ENCODE results near the gene FAM81A.
"Not testable (repeated sequence)": the region's sequence is repeated elsewhere in the genome, so short reads cannot be mapped to it uniquely, and the experiment has no call there.

The FAM81A gene

DNA sequence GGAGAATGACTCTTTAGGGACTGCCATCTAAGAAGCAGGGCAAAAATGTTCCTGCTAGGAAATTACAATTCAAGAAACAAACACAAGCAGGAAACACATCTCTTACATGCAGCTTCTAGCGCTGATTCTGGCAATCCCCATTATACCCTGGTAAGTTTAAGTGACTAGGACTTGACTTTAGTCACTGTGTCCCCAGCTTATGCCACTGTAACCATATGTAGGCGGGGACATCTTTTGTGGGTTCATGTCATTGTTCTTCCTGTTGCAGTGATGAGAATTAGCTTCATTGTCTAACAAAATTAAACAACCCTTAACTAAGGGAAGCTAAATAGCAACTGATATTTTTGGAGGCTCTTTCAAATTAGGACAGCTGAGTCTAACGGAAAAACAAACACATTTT, 17.9 kb upstream of the FAM81A start:
- CTCF ChIA-PET = interaction anchor here (1.0 kb wide), 1 partner anchor 25 kb away, joined by 4 read pairs; no protein-coding TSS in a partner anchor
- DNase-seq (ENCODE audit: low read depth, low spot score) = no peak
- TF ChIP-seq, protein P1, sequence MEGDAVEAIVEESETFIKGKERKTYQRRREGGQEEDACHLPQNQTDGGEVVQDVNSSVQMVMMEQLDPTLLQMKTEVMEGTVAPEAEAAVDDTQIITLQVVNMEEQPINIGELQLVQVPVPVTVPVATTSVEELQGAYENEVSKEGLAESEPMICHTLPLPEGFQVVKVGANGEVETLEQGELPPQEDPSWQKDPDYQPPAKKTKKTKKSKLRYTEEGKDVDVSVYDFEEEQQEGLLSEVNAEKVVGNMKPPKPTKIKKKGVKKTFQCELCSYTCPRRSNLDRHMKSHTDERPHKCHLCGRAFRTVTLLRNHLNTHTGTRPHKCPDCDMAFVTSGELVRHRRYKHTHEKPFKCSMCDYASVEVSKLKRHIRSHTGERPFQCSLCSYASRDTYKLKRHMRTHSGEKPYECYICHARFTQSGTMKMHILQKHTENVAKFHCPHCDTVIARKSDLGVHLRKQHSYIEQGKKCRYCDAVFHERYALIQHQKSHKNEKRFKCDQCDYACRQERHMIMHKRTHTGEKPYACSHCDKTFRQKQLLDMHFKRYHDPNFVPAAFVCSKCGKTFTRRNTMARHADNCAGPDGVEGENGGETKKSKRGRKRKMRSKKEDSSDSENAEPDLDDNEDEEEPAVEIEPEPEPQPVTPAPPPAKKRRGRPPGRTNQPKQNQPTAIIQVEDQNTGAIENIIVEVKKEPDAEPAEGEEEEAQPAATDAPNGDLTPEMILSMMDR (IDR thresholded peaks at IDR 0.05; ENCODE audit: insufficient read depth, low read length, missing control alignments) = no peak
- H3K4me3 ChIP-seq (ENCODE audit: low read depth, low read length) = no peak overlapping the region
- POLR2A ChIA-PET = no interaction called here

DNA sequence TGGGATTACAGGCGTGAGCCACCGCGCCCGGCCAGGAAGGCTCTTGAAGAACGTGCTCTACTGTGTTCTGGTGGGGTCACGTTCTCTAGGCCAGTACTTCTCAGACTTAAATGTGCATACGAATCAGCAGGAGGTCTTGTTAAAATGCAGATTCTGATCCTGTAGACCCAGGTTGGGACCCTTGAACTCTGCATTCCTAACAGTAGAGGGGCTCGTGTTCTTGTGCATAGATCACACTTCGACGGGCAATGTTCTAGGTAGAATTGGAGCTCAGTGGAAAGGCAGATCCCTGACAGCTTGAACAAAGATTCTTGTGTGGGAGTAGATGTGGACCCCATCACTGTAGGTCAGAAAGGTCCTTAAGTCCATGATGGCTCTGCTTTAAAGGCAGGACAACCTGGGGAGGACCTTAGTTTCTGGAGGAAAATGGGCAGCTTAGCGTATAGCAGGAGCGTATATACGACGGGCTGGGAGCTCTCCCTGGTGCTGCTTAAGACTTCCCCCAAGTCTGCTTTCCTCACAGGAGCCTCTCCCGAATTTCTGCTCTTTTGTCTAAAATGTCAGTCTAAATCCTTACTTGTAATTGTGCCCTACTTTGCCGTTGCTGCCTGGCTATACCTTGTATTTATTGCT, 16.9 kb upstream of the FAM81A start:
- TF ChIP-seq, protein P1 (IDR thresholded peaks at IDR 0.05; ENCODE audit: insufficient read depth, low read length, missing control alignments) = no peak
- H3K4me3 ChIP-seq (ENCODE audit: low read depth, low read length) = no peak overlapping the region
- ChIA-PET POLR2A (no interaction called here), CTCF (interaction anchor here (0.9 to 1.3 kb wide), 4 partner anchors 9 to 174 kb away, joined by 3 to 7 read pairs (median 3); no protein-coding TSS in a partner anchor)
- no peak for DNase-seq (ENCODE audit: low read depth, low spot score)

GRCh38 chr15:59424616-59425015, 13.4 kb upstream of the FAM81A start:
- DNase-seq (ENCODE audit: low read depth, low spot score) = no peak
- TF ChIP-seq, protein P1 (IDR thresholded peaks at IDR 0.05; ENCODE audit: insufficient read depth, low read length, missing control alignments) = no peak
- ChIA-PET POLR2A (no interaction called here), CTCF (no interaction called here)
- no peak overlapping the region for H3K4me3 ChIP-seq (ENCODE audit: low read depth, low read length)

DNA sequence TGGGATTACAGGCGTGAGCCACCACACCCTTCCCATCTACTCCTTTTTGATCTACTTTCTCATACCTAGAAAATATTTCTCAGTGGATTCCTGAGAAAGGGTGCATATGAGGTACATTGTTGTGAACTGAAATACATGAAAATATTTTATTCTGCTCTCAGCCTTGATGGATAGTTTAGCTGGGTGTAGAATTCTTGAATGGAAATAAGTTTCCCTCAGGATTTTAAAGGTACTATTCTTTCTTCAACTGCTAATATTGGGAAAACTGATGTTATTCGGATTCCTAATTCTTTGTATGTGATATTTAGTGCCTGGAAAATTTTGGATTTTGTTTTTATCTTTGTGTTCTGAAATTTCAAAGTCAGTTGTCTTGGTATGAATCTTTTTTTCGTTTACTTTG, 9.1 kb upstream of the FAM81A start:
- POLR2A ChIA-PET = interaction anchor here (0.6 kb wide), 1 partner anchor 103 kb away, joined by 5 read pairs; no protein-coding TSS in a partner anchor
- DNase-seq (ENCODE audit: low read depth, low spot score); CTCF ChIA-PET; H3K4me3 ChIP-seq (ENCODE audit: low read depth, low read length): not testable (repeated sequence)

- no peak overlapping the region for H3K4me3 ChIP-seq (ENCODE audit: low read depth, low read length)
- ChIA-PET POLR2A (no interaction called here), CTCF (no interaction called here)
- TF ChIP-seq, protein P1 (IDR thresholded peaks at IDR 0.05; ENCODE audit: insufficient read depth, low read length, missing control alignments) = no peak
- DNase-seq (ENCODE audit: low read depth, low spot score) = no peak
These were observed 5.6 kb upstream of the FAM81A start for GRCh38 chr15:59432389-59432788.

- POLR2A ChIA-PET = no interaction called here
- TF ChIP-seq, protein P1 (IDR thresholded peaks at IDR 0.05; ENCODE audit: insufficient read depth, low read length, missing control alignments) = no peak
- no peak overlapping the region for H3K4me3 ChIP-seq (ENCODE audit: low read depth, low read length)
- CTCF ChIA-PET = no interaction called here
- DNase-seq (ENCODE audit: low read depth, low spot score) = no peak
These were observed 3.5 kb upstream of the FAM81A start for GRCh38 chr15:59434481-59434880.

DNA sequence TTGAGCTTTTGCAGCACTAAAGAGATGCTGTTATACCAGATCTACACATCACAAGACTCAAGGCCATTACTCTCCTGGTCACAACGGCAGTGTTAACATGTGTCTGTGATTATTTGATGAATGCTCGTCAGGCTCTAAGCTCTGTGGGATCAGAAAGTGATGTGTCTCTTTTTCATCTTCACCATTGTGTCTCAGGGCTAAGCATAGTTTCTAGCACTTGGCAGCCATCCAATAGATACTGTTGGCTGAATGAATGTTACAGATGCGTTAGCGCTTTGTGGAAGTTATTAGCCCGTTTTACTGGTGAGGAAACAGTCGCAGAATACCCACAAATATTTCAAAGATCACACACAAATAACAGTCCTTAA, 1.2 kb upstream of the FAM81A start:
- ChIA-PET POLR2A (no interaction called here), CTCF (no interaction called here)

More for the DNA sequence above, 1.2 kb upstream of the FAM81A start:
- H3K4me3 ChIP-seq (ENCODE audit: low read depth, low read length) = no peak overlapping the region
- DNase-seq (ENCODE audit: low read depth, low spot score) = no peak
- TF ChIP-seq, protein P1 (IDR thresholded peaks at IDR 0.05; ENCODE audit: insufficient read depth, low read length, missing control alignments) = no peak

Data from AG04449 (cell line).